ENCODE data around the gene ARHGAP33.

DNA sequence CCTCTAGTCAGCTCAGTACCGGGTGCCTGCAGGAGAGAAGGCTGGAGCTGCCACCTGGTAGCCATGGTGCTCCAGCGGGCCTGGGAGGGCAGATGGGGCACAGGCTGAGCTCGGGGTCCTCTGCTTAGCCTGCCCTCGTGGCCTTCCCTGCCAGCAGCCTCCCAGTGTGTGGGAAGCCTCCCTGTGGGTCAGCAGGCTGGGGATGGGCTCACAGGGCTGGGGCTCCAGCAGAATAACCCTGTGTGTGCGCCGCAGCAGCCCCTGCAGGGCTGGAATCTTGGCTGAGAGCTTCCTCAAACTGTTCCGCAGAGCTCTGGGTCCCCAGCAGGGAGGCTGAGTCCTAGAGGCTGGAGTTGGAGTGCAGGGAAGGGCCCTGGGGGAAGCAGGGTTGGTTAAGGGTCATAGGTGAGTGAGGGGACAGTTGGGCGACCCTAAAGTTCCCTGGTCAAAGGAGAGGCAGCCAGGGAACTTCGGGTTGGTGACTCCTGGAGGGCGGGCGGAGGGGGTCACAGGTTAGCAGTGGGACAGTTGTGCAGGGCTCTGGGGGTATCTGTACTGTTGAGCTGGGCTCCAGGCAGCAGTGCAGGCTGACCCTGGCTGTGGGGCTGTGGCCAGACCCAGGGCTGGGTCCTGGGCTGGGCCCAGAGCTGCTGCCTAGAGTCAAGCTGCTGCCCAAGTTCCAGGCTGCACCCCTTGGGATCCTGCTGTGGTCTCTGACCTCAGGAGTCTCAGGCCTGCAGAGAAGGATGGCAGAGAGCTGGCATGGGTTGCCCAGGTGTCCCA is 14.0 kb downstream of the ARHGAP33 start:
- TF ChIP-seq, protein P1, sequence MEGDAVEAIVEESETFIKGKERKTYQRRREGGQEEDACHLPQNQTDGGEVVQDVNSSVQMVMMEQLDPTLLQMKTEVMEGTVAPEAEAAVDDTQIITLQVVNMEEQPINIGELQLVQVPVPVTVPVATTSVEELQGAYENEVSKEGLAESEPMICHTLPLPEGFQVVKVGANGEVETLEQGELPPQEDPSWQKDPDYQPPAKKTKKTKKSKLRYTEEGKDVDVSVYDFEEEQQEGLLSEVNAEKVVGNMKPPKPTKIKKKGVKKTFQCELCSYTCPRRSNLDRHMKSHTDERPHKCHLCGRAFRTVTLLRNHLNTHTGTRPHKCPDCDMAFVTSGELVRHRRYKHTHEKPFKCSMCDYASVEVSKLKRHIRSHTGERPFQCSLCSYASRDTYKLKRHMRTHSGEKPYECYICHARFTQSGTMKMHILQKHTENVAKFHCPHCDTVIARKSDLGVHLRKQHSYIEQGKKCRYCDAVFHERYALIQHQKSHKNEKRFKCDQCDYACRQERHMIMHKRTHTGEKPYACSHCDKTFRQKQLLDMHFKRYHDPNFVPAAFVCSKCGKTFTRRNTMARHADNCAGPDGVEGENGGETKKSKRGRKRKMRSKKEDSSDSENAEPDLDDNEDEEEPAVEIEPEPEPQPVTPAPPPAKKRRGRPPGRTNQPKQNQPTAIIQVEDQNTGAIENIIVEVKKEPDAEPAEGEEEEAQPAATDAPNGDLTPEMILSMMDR (IDR thresholded peaks at IDR 0.05), result no peak
- TF ChIP-seq POLR2A (IDR thresholded peaks at IDR 0.05), result no peak

Measured in esophagus squamous epithelium (tissue), 4 donors.